Heart left ventricle (tissue), 16 donors: ENCODE results near the gene IRX4. TPM values are rescaled to one million over a fixed set of nuclear protein-coding genes. Genes with fewer than 3 reads are reported as not detected.

Experiments used
- ATAC-seq, 4 donors: fragments of 200-7000 bp; cut with Tn5 transposase; one replicate each; pipeline ENCODE4 v1.9.1; 2020 to 2022; ENCODE audit warnings: moderate library complexity in 4 of 4, mild to moderate bottlenecking in 3 of 4, moderate number of reproducible peaks in 1 of 4
- DNase-seq, 5 donors: peaks; one replicate each; pipeline ENCODE4 v3.0.0-alpha.2; 2020
- H3K27ac ChIP-seq, 12 donors: fragments of 200-600 bp; sonication (generic) in 4 of 12; one replicate each; pipeline versions ENCODE4 v1.5.0 to v1.8.0; 2016 to 2022; ENCODE audit warnings: mild to moderate bottlenecking in 2 of 12
- H3K27me3 ChIP-seq, 9 donors: fragments of 200-600 bp; sonication (generic) in 2 of 9; one replicate each; pipeline versions ENCODE4 v1.5.1 to v1.8.0; 2016 to 2022; ENCODE audit warnings: mild to moderate bottlenecking in 3 of 9
- H3K36me3 ChIP-seq, 9 donors: fragments of 200-600 bp; sonication (generic) in 2 of 9; one replicate each; pipeline versions ENCODE4 v1.5.0 to v1.8.0; 2018 to 2022; ENCODE audit warnings: mild to moderate bottlenecking in 2 of 9
- H3K4me1 ChIP-seq, 12 donors: fragments of 200-600 bp; sonication (generic) in 4 of 12; one replicate each; pipeline versions ENCODE4 v1.5.0 to v1.8.0; 2016 to 2022; ENCODE audit warnings: mild to moderate bottlenecking in 3 of 12
- H3K4me3 ChIP-seq, 12 donors: fragments of 200-600 bp; sonication (generic) in 4 of 12; one replicate each; pipeline versions ENCODE4 v1.5.0 to v1.8.0; 2017 to 2022; ENCODE audit warnings: mild to moderate bottlenecking in 9 of 12, moderate library complexity in 4 of 12
- H3K9me3 ChIP-seq, 12 donors: fragments of 200-600 bp; sonication (generic) in 4 of 12; one replicate each; pipeline versions ENCODE4 v1.5.0 to v1.8.0; 2016 to 2022; ENCODE audit warnings: mild to moderate bottlenecking in 1 of 12
- CTCF ChIP-seq, 12 donors: fragments of 200-600 bp; sonication (generic) in 4 of 12; IDR thresholded peaks; one replicate each; pipeline versions ENCODE4 v1.5.0 to v1.8.0; 2018 to 2022; ENCODE audit warnings: antibody characterized with exemption in 12 of 12, mild to moderate bottlenecking in 5 of 12
- POLR2A ChIP-seq, 2 donors: fragments of 450-650 bp; IDR thresholded peaks; one replicate each; pipeline ENCODE4 v1.6.1; 2017; ENCODE audit warnings: antibody characterized with exemption in 2 of 2, mild to moderate bottlenecking in 2 of 2, moderate library complexity in 2 of 2
- WGBS, 4 donors: extraction: QIAGEN DNeasy Blood & Tissue Kit in 2 of 4; methylation state at CpG; one replicate each; pipeline versions ENCODE4 v1.1.5 to v1.1.7; 2013 to 2018; 5-methylcytosine and 5-hydroxymethylcytosine counted together
- intact Hi-C, 10 donors: fragments of 100-400 bp; cut with DNase I; formaldehyde crosslinking; loops; one replicate each; pipeline versions ENCODE4 v1.11.1 to v1.14.2; 2022
- polyA plus RNA-seq, 2 donors: library from polyadenylated mRNA; stranded (reverse); fragments of 200-250 nt; gene quantifications; one replicate each; pipeline ENCODE4 v1.2.3, GENCODE V29; 2013
- total RNA-seq, 9 donors: library from RNA; depleted of rRNA in 2 of 9; stranded (reverse); fragments of >200 nt in 2 of 9; fragmentation: NEBNext Ultra II Directional in 3 of 9; extraction: Animal tissue kit (Norgen Biotek cat#: 25700) in 3 of 9; gene quantifications; one replicate each; pipeline versions ENCODE4 v1.1.0 to v1.2.4, GENCODE V29; 2016 to 2023
- donor health status: ischemic (EF 13 %, LVEDD 7.1; RV severe dilation, severe dysfunction).
- donor health status: healthy with polysubstance abuse.
- donor health status: DM: no; HTN: yes; CAD: no.
- donor health status: DM: no; HTN: no; CAD: no.
- donor health status: ischemic (EF 25% LVEDD 6.9; RV normal size, moderate dysfunction).
- donor health status: ischemic (EF 25% LVEDD 5.7; RV mildly dilated, moderate dysfunction).
- donor health status: healthy.
- donor health status: DM: yes; HTN: yes; CAD: no.
- donor health status: ischemic (EF 35%, LVEDD 5.7; RV mildly dilated, moderate dysfunction).
- donor health status: nonischemic (EF 11% LVEDD 7.7; RV severe dilation, severe dysfunction).
- donor health status: DM: yes; HTN: yes; CAD: no.
- donor health status: PGD.
- donor health status: ischemic (EF 29% LVEDD 5.4; RV normal size, mild dysfunction).
- donor health status: nonischemic (EF 23%, LVEDD 6.1; RV moderate dilation, normal function).

IRX4 gene
- total and polyA plus RNA-seq, 11 donors, result 8.6 to 32.3 (median 16.3) TPM

- no peak for TF ChIP-seq POLR2A (IDR thresholded peaks at IDR 0.05)
- TF ChIP-seq CTCF (IDR thresholded peaks at IDR 0.05), result no peak
- ATAC-seq, result peak in 2 of 4 donors; percentile 5 to 31
- Histone ChIP-seq H3K4me1 (peaks cover 0 to 64% (median 17%) of the 10 kb centered on the region in 12 donors), H3K27me3 (peaks cover 19 to 93% (median 44%) of the 10 kb centered on the region in 9 donors), H3K36me3 (no peaks in the 10 kb centered on the region), H3K4me3 (peak overlapping the region; percentile 35 to 69 (median 54)), H3K9me3 (no peaks in the 10 kb centered on the region), H3K27ac (peak overlapping the region in 11 of 12 donors; percentile 32 to 87 (median 73))
- 2 to 4% (median 2%) methylated on average over 18 to 75 of the region's 75 CpGs for WGBS, 4 donors
- intact Hi-C loops, result loop anchor here in 7 of 10 donors (2.0 to 10.0 kb wide), 8 partner anchors 46 to 129 kb away; partner anchors contain the start of gene NDUFS6 (in 5 of the 7)
- peak in 2 of 5 donors; percentile 24 to 39 for DNase-seq
Observed at GRCh38 chr5:1885868-1886845, 3.4 kb upstream of the IRX4 start.

GRCh38 chr5:1885404-1885755, 2.7 kb upstream of the IRX4 start:
- Histone ChIP-seq H3K27ac (peak overlapping the region in 9 of 12 donors; percentile 43 to 87 (median 74)), H3K27me3 (peaks cover 20 to 94% (median 48%) of the 10 kb centered on the region in 9 donors), H3K36me3 (peaks cover 0 to 3% (median 0%) of the 10 kb centered on the region in 9 donors), H3K4me3 (peak overlapping the region in 10 of 12 donors; percentile 35 to 69 (median 54)), H3K4me1 (peaks cover 0 to 64% (median 17%) of the 10 kb centered on the region in 12 donors), H3K9me3 (no peaks in the 10 kb centered on the region)
- DNase-seq (peak in 2 of 5 donors; percentile 26 to 46), ATAC-seq (peak in 1 of 4 donors; percentile 16)
- intact Hi-C loops, result loop anchor here in 7 of 10 donors (5.0 to 10.0 kb wide), 7 partner anchors 47 to 129 kb away; partner anchors contain the start of gene NDUFS6 (in 4 of the 7)
- 5 to 7% (median 6%) methylated on average over 17 to 19 of the region's 19 CpGs for WGBS, 4 donors
- TF ChIP-seq POLR2A (IDR thresholded peaks at IDR 0.05) (no peak), CTCF (IDR thresholded peaks at IDR 0.05) (no peak)

- peaks cover 0 to 64% (median 17%) of the 10 kb centered on the region in 12 donors for H3K4me1 ChIP-seq
- ATAC-seq, result no peak
- no peaks in the 10 kb centered on the region for H3K9me3 ChIP-seq
- peak overlapping the region in 8 of 12 donors; percentile 35 to 69 (median 55) for H3K4me3 ChIP-seq
- peaks cover 0 to 3% (median 0%) of the 10 kb centered on the region in 9 donors for H3K36me3 ChIP-seq
- intact Hi-C loops, result loop anchor here in 7 of 10 donors (5.0 to 10.0 kb wide), 7 partner anchors 47 to 130 kb away; partner anchors contain the start of gene NDUFS6 (in 5 of the 7)
- peaks cover 25 to 94% (median 53%) of the 10 kb centered on the region in 9 donors for H3K27me3 ChIP-seq
- TF ChIP-seq CTCF (IDR thresholded peaks at IDR 0.05) (no peak), POLR2A (IDR thresholded peaks at IDR 0.05) (no peak)
- WGBS, 4 donors, result 16 to 31% (median 21%) methylated on average over 20 to 24 of the region's 24 CpGs
- peak in 2 of 5 donors; percentile 7 to 9 for DNase-seq
- peak overlapping the region in 8 of 12 donors; percentile 51 to 87 (median 76) for H3K27ac ChIP-seq
Observed at GRCh38 chr5:1884678-1885403, 2.1 kb upstream of the IRX4 start.
